Urinary bladder (tissue), 4 donors: Measurements from ENCODE around the gene SH3TC2. TPM values are rescaled to one million over a fixed set of nuclear protein-coding genes. Genes with fewer than 3 reads are reported as not detected.
"Not testable (repeated sequence)": the region's sequence is repeated elsewhere in the genome, so short reads cannot be mapped to it uniquely, and the experiment has no call there.

Experiments
- DNase-seq: peaks from one replicate; pipeline ENCODE4 v3.0.0-alpha.2; 2015; ENCODE audit errors: extremely low spot score
- H3K27ac ChIP-seq: one replicate; pipeline ENCODE4 v1.5.1; 2013; ENCODE audit warnings: low read depth, mild to moderate bottlenecking, moderate library complexity
- H3K36me3 ChIP-seq: one replicate; pipeline ENCODE4 v1.6.1; 2013; ENCODE audit warnings: mild to moderate bottlenecking, moderate library complexity; ENCODE audit not compliant: insufficient read depth
- H3K4me1 ChIP-seq: one replicate; pipeline ENCODE4 v1.6.1; 2013; ENCODE audit warnings: mild to moderate bottlenecking, moderate library complexity; ENCODE audit not compliant: insufficient read depth
- H3K4me3 ChIP-seq: one replicate; pipeline ENCODE4 v1.5.1; 2013; ENCODE audit warnings: low read depth, low read length
- WGBS: extraction: QIAGEN DNeasy Blood & Tissue Kit; methylation state at CpG from one replicate; pipeline ENCODE4 v1.1.7; 2013; 5-methylcytosine and 5-hydroxymethylcytosine counted together
- polyA plus RNA-seq: library from polyadenylated mRNA; stranded (reverse); fragments of 200-250 nt; gene quantifications from one replicate; pipeline ENCODE4 v1.2.3, GENCODE V29; 2013
- total RNA-seq: library from RNA; depleted of rRNA; stranded (reverse); fragments of >200 nt; gene quantifications from one replicate; pipeline ENCODE4 v1.2.3, GENCODE V29; 2014
- donor health status: healthy with polysubstance abuse.
- donor health status: healthy.

SH3TC2 gene
- total RNA-seq (15.1 TPM), polyA plus RNA-seq (0.99 TPM)

GRCh38 chr5:149063017-149063687 lies at the start of gene SH3TC2:
Gene SH3TC2 (minus strand): TSS chr5:149063062. CDS start chr5:149063022, 40 bp downstream.
- no peaks in the 10 kb centered on the region for H3K36me3 ChIP-seq
- DNase-seq: no peak
- H3K4me1 ChIP-seq: no peaks in the 10 kb centered on the region
- H3K4me3 ChIP-seq: no peak within 1 kb of the TSS
- 24% methylated on average over 9 of the region's 9 CpGs for WGBS
- H3K27ac ChIP-seq: peak within 1 kb of the TSS; percentile 11

- no peak for DNase-seq
- H3K4me3 ChIP-seq: no peak overlapping the region
- no peak overlapping the region for H3K27ac ChIP-seq
- WGBS: 79% methylated on average over 4 of the region's 4 CpGs
- no peaks in the 10 kb centered on the region for H3K4me1 ChIP-seq
- H3K36me3 ChIP-seq: no peaks in the 10 kb centered on the region
These were observed 47.5 kb upstream of the SH3TC2 start for GRCh38 chr5:149110406-149110805.

GRCh38 chr5:149108651-149109280 lies 45.9 kb upstream of the SH3TC2 start:
- Histone ChIP-seq H3K27ac (no peak overlapping the region), H3K4me3 (no peak overlapping the region), H3K4me1 (no peaks in the 10 kb centered on the region), H3K36me3 (no peaks in the 10 kb centered on the region)
- 89% methylated on average over 2 of the region's 2 CpGs for WGBS
- DNase-seq: no peak

- Histone ChIP-seq H3K36me3 (no peaks in the 10 kb centered on the region), H3K4me1 (no peaks in the 10 kb centered on the region), H3K27ac (no peak overlapping the region), H3K4me3 (no peak overlapping the region)
- no peak for DNase-seq
These were observed 37.5 kb upstream of the SH3TC2 start for GRCh38 chr5:149100331-149100730.

GRCh38 chr5:149099920-149100319 lies 37.1 kb upstream of the SH3TC2 start:
- no peaks in the 10 kb centered on the region for H3K4me1 ChIP-seq
- no peak overlapping the region for H3K27ac ChIP-seq
- DNase-seq: no peak
- no peaks in the 10 kb centered on the region for H3K36me3 ChIP-seq
- no peak overlapping the region for H3K4me3 ChIP-seq

GRCh38 chr5:149094996-149095395 lies 32.1 kb upstream of the SH3TC2 start:
- DNase-seq: no peak
- H3K36me3 ChIP-seq: no peaks in the 10 kb centered on the region
- H3K4me1 ChIP-seq: no peaks in the 10 kb centered on the region
- H3K4me3 ChIP-seq: no peak overlapping the region
- no peak overlapping the region for H3K27ac ChIP-seq
- 82% methylated on average over 2 of the region's 2 CpGs for WGBS

- WGBS: 45% methylated on average over 2 of the region's 2 CpGs
- Histone ChIP-seq H3K27ac (no peak overlapping the region), H3K36me3 (no peaks in the 10 kb centered on the region), H3K4me1 (no peaks in the 10 kb centered on the region), H3K4me3 (no peak overlapping the region)
- DNase-seq: no peak
These were observed 30.8 kb upstream of the SH3TC2 start for GRCh38 chr5:149093625-149094024.

GRCh38 chr5:149089796-149090195 lies 26.9 kb upstream of the SH3TC2 start:
- Histone ChIP-seq H3K36me3 (no peaks in the 10 kb centered on the region), H3K4me1 (no peaks in the 10 kb centered on the region), H3K4me3 (no peak overlapping the region), H3K27ac (no peak overlapping the region)
- WGBS: 54% methylated on average over 2 of the region's 2 CpGs
- DNase-seq: no peak

GRCh38 chr5:149088686-149089085 lies 25.8 kb upstream of the SH3TC2 start:
- Histone ChIP-seq H3K36me3 (no peaks in the 10 kb centered on the region), H3K27ac (no peak overlapping the region), H3K4me3 (no peak overlapping the region), H3K4me1 (no peaks in the 10 kb centered on the region)
- 80% methylated on average over 3 of the region's 3 CpGs for WGBS
- DNase-seq: no peak

- H3K4me1 ChIP-seq: no peaks in the 10 kb centered on the region
- no peaks in the 10 kb centered on the region for H3K36me3 ChIP-seq
- DNase-seq: no peak
- no peak overlapping the region for H3K4me3 ChIP-seq
- WGBS: 73% methylated on average over 5 of the region's 5 CpGs
- no peak overlapping the region for H3K27ac ChIP-seq
These were observed 21.0 kb upstream of the SH3TC2 start for GRCh38 chr5:149083846-149084245.

GRCh38 chr5:149082271-149082670 lies 19.4 kb upstream of the SH3TC2 start:
- Histone ChIP-seq H3K4me1 (no peaks in the 10 kb centered on the region), H3K4me3 (no peak overlapping the region), H3K36me3 (no peaks in the 10 kb centered on the region), H3K27ac (no peak overlapping the region)
- no peak for DNase-seq

GRCh38 chr5:149080294-149080693 lies 17.4 kb upstream of the SH3TC2 start:
- Histone ChIP-seq H3K36me3 (no peaks in the 10 kb centered on the region), H3K4me3 (no peak overlapping the region), H3K27ac (no peak overlapping the region), H3K4me1 (no peaks in the 10 kb centered on the region)
- 89% methylated on average over 4 of the region's 4 CpGs for WGBS
- no peak for DNase-seq

GRCh38 chr5:149079883-149080282 lies 17.0 kb upstream of the SH3TC2 start:
- DNase-seq: no peak
- H3K4me1 ChIP-seq: no peaks in the 10 kb centered on the region
- no peaks in the 10 kb centered on the region for H3K36me3 ChIP-seq

GRCh38 chr5:149074071-149074470 lies 11.2 kb upstream of the SH3TC2 start:
- H3K4me3 ChIP-seq, DNase-seq, H3K4me1 ChIP-seq, H3K27ac ChIP-seq, H3K36me3 ChIP-seq: not testable (repeated sequence)

More at GRCh38 chr5:149079883-149080282, 17.0 kb upstream of the SH3TC2 start:
- H3K4me3 ChIP-seq: no peak overlapping the region
- no peak overlapping the region for H3K27ac ChIP-seq
